ENCODE data around the gene NAPSA. TPM values are rescaled to one million over a fixed set of nuclear protein-coding genes. Genes with fewer than 3 reads are reported as not detected.

Gene NAPSA
- total and polyA plus RNA-seq, 12 donors = 0.22 to 1.1 (median 0.41) TPM; not detected in 8

GRCh38 chr19:50371914-50372475 is 6.6 kb upstream of the NAPSA start:
- WGBS, 2 donors = 84 to 87% methylated on average over 10 of the region's 10 CpGs
- no peaks in the 10 kb centered on the region for H3K9me3 ChIP-seq
- H3K4me3 ChIP-seq = no peak overlapping the region
- H3K27ac ChIP-seq = peak overlapping the region in 1 of 10 donors; percentile 27
- H3K4me1 ChIP-seq = peaks cover under 1 to 32% (median 8%) of the 10 kb centered on the region in 9 donors
- TF ChIP-seq CTCF (IDR thresholded peaks at IDR 0.05) = no peak
- no peak for ATAC-seq
- no peaks in the 10 kb centered on the region for H3K36me3 ChIP-seq
- intact Hi-C loops (cut with DNase I) = loop anchor here in 2 of 10 donors (5.0 kb wide), 2 partner anchors 40 to 105 kb away; partner anchors contain the start of genes EMC10 (in 1 of the 2) and GARIN5A (in 1 of the 2)
- no peak for DNase-seq
- no peaks in the 10 kb centered on the region for H3K27me3 ChIP-seq

GRCh38 chr19:50368649-50369570 is 3.5 kb upstream of the NAPSA start:
- peak; percentile 78 to 93 (median 90) for TF ChIP-seq CTCF (IDR thresholded peaks at IDR 0.05)
- peak overlapping the region; percentile 38 to 80 (median 72) for H3K4me3 ChIP-seq
- DNase-seq (peak; percentile 80 to 87), ATAC-seq (peak; percentile 87 to 97 (median 95))
- intact Hi-C loops (cut with DNase I) = loop anchor here (1.0 to 10.0 kb wide), 9 partner anchors 15 to 416 kb away; partner anchors contain the start of genes POLD1 (in 1 of the 10) and SPIB (in 1 of the 10)
- peak overlapping the region in 9 of 10 donors; percentile 59 to 91 (median 80) for H3K27ac ChIP-seq
- peaks cover 0 to 16% (median 5%) of the 10 kb centered on the region in 9 donors for H3K4me1 ChIP-seq
- no peaks in the 10 kb centered on the region for H3K27me3 ChIP-seq
- no peaks in the 10 kb centered on the region for H3K9me3 ChIP-seq
- WGBS, 2 donors = 5 to 8% methylated on average over 34 of the region's 34 CpGs
- H3K36me3 ChIP-seq = no peaks in the 10 kb centered on the region

GRCh38 chr19:50362656-50363424 is 2.6 kb downstream of the NAPSA start:
- intact Hi-C loops (cut with DNase I) = loop anchor here in 2 of 10 donors (5.0 to 10.0 kb wide), 2 partner anchors 419 to 422 kb away; no protein-coding TSS in a partner anchor
- WGBS, 2 donors = 43 to 49% methylated on average over 11 of the region's 11 CpGs
- ATAC-seq = no peak

More at GRCh38 chr19:50362656-50363424, 2.6 kb downstream of the NAPSA start:
- DNase-seq = no peak
- H3K36me3 ChIP-seq = no peaks in the 10 kb centered on the region
- H3K27ac ChIP-seq = no peak overlapping the region
- no peak overlapping the region for H3K4me3 ChIP-seq
- H3K9me3 ChIP-seq = no peaks in the 10 kb centered on the region
- TF ChIP-seq CTCF (IDR thresholded peaks at IDR 0.05) = no peak
- peaks cover 0 to 11% (median 3%) of the 10 kb centered on the region in 9 donors for H3K4me1 ChIP-seq
- H3K27me3 ChIP-seq = no peaks in the 10 kb centered on the region
